ENCODE results near the gene SPOCK1.

SPOCK1 gene

GRCh38 chr5:137291436-137291835, 207.7 kb downstream of the SPOCK1 start:
- DNase-seq (ENCODE audit: low spot score): no peak

- no peak for DNase-seq (ENCODE audit: low spot score)
These were observed 208.1 kb downstream of the SPOCK1 start for GRCh38 chr5:137291031-137291430.

GRCh38 chr5:137290373-137290772, 208.8 kb downstream of the SPOCK1 start:
- no peak for DNase-seq (ENCODE audit: low spot score)

- DNase-seq (ENCODE audit: low spot score): no peak
These were observed 209.3 kb downstream of the SPOCK1 start for GRCh38 chr5:137289856-137290255.

GRCh38 chr5:137287569-137287968, 211.6 kb downstream of the SPOCK1 start:
- DNase-seq (ENCODE audit: low spot score): no peak

DNA sequence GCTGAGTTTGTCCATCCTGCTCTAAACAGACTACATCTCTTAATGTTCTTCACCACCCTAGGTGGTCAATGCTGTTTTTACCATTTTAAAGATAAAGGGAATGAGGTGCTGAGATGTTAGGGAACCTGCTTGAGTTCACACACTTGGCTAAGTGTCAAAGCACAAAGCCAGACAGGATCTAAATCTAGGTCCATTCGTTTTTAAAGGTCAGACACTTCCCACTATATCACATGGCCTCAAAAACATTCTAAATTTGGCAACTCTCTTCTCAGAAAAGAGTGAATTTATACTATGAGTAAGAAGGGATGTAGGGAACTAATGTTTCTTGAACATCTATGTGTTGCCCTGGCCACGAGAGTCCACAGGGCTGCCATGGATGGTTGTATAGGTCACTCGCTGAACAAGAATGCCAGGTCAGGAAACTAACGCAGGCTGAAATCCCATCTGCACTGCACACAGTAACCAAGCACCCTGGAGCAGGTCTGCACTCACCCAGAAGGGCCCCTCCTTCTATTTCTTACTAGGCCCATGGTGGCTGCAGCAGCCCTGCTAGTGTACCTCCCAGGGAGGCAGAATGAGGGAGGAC, 213.0 kb downstream of the SPOCK1 start:
- DNase-seq (ENCODE audit: low spot score): no peak

- no peak for DNase-seq (ENCODE audit: low spot score)
These were observed 215.3 kb downstream of the SPOCK1 start for GRCh38 chr5:137283801-137284200.

GRCh38 chr5:137282216-137282615, 216.9 kb downstream of the SPOCK1 start:
- no peak for DNase-seq (ENCODE audit: low spot score)

DNA sequence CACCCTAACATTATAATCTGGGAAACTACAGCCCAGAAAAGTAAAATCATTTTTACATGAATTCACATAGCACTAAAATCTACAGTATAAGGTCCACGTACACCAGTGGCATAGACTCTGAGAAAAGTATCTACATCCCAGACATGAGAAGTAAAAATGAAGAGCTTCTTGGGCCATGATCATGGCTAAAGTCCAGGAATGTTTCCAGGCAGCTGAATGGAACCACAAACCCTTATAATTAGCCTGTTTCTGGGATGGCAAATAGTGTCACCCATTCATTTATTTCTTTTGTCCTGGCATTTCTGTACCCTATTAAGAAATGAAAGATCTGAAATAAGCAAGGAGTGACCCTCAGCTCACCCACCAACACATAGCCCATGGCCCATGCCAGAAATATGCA, 217.9 kb downstream of the SPOCK1 start:
- no peak for DNase-seq (ENCODE audit: low spot score)

DNA sequence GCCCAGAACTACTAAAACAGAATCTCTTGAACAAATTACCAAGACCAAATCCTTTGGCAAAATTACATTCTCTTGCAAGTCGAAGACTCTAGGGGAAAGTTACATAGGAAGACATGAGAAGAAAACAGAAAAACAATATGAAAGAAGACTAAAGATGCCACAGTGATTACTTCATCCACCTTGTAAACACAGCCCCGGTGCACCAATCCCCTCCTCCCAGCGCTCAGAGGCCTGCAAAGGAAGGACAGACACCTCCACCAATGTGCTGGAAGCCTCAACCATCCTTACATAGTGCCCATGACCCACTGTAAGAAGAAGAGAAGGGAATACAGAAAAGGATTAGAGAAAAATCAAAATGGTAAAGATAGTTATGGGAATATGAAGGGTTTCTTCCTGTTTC, 218.5 kb downstream of the SPOCK1 start:
- no peak for DNase-seq (ENCODE audit: low spot score)

GRCh38 chr5:137279521-137280231, 219.4 kb downstream of the SPOCK1 start:
- no peak for DNase-seq (ENCODE audit: low spot score)

DNA sequence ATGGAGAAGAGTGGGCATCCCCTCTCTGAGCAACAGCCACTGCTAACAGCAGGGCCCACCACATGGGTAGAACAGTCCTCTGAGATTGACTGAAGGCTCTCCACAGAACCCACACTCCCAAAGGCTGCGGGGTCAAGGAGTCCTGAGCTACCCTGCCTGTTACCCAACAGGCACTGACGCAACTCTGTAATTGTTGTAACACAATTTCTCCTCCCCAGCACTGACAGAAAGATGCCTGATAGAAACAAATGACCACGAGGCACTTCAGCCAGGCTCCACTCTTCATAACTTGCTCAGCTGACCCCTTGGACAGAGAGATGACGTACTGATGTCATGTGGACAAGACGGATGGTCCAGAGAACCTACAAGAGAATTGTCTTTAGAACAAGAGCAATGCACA, 220.7 kb downstream of the SPOCK1 start:
- no peak for DNase-seq (ENCODE audit: low spot score)

DNA sequence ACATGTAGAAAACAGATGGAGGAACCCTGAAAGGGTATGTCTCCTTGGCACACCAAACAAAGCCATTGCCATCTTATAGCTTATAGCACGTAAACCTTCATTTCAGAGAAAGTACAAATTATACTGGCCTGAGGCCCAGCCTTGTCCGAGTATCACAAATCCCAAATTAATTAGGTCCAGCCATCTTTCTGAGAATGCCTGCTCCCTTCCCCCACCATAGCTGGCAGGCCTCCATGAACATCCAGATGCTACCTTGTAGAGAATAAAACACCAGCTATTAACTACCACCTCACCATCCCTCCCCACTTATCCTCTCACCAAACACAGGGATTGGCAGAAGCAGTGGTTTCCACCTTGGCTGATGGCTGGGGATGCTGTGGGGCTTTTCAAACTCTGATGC, 224.0 kb downstream of the SPOCK1 start:
- no peak for DNase-seq (ENCODE audit: low spot score)

DNA sequence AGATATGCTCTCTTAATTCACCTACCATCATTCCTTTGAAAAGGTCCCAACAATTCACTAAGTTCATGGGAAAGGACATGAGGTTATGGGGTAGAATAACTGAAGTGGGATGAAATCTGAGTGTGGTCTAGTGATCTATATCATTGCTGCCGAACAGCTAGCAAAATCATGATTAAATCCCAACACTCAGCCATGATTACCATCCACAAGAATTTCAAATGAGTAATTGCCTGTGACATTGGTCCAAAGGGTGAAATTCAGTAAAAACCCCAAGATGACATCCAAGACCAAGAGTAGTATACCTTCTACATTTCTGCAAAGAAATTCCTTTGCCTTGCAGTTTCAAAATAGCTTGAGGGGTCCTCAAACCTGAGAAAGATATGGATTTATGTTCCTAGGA, 225.6 kb downstream of the SPOCK1 start:
- no peak for DNase-seq (ENCODE audit: low spot score)

DNA sequence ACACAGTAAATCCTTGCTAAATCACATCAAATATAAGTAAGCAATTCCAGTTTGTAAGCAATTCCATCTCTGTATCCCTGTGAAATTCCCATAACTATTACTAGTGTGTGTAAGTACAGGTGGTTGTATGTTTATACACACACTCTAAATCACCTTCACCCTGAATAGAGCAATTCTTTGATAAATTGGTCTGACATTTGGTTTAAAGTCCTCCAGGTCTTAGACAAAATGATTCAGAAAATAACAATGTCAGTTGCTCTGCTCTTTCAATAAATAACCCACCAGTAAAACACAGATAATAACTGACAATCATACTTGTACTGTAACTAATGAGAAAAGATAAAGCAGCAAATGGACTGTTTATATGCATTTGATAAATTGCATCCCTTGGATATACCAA, 226.3 kb downstream of the SPOCK1 start:
- no peak for DNase-seq (ENCODE audit: low spot score)

- no peak for DNase-seq (ENCODE audit: low spot score)
These were observed 229.2 kb downstream of the SPOCK1 start for GRCh38 chr5:137269946-137270345.

GRCh38 chr5:137269274-137269673, 229.9 kb downstream of the SPOCK1 start:
- DNase-seq (ENCODE audit: low spot score): no peak

- DNase-seq (ENCODE audit: low spot score): no peak
These were observed 230.5 kb downstream of the SPOCK1 start for GRCh38 chr5:137268646-137269045.

DNA sequence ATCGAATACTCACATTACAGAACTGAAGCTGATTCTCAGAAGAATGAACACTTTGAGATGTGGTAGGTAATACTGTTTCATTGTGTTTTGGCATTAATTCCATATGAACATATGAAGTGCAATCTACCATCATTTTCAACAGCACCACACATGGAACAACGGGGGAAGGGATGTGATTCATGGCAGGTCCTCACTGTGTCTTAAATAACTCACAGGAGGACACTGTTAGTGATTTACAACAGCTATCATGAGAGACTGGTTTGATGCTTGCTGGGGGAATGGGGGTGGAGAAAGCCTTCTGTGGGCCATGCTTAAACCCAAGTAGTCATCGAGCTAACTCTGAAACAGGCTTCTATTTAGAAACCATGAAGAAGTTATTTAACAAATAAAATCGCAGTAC, 232.9 kb downstream of the SPOCK1 start:
- DNase-seq (ENCODE audit: low spot score): no peak

DNA sequence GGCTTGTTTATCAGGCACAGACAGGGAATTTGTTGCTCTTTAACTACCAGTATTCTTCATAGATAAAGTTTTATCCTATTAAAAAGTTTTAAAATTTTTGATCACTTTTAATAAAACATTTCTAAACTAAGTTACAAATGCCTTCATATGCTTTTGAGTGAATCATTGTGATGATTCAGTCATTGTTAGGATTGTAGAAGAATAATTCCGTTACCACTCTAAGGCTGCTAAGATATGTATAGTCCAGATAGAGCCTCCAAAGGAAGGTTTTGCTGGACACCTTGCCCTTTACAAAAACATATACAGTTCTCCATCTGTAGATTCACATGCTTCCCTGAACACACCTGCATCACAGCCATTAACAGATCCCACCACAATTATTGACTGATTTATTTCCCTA, 233.7 kb downstream of the SPOCK1 start:
- no peak for DNase-seq (ENCODE audit: low spot score)

GRCh38 chr5:137264573-137264972, 234.6 kb downstream of the SPOCK1 start:
- DNase-seq (ENCODE audit: low spot score): no peak

- DNase-seq (ENCODE audit: low spot score): no peak
These were observed 235.1 kb downstream of the SPOCK1 start for GRCh38 chr5:137264041-137264440.

DNA sequence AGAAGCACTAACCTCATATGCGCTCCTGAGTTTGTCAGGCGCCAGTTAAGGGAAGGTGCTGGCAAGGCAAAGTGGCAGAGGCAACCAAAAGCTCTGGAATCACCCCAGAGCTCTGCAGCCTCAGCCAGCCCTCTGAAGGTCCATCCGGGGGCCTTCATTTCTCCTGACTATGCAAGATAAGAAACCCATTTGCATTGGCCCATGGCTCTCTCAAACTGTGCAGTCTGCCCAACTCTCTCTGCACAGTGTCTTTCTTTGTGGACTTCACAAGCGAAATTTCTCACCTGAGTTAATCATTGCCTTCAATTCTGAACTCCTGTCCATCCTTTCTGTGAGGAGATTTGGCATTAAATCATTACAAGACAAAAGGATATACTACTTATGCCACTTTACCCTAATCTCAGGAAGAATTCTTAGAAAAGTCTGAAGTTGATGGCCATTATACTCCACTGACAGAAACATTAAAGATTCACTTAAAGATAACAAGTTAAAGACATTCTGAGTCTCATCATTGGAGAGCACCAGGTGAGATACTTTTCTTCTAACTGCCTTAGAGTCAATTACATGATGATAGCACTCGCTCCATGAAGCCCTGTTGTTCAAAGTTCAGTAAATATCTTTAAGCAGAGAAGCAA, 235.6 kb downstream of the SPOCK1 start:
- no peak for DNase-seq (ENCODE audit: low spot score)

DNA sequence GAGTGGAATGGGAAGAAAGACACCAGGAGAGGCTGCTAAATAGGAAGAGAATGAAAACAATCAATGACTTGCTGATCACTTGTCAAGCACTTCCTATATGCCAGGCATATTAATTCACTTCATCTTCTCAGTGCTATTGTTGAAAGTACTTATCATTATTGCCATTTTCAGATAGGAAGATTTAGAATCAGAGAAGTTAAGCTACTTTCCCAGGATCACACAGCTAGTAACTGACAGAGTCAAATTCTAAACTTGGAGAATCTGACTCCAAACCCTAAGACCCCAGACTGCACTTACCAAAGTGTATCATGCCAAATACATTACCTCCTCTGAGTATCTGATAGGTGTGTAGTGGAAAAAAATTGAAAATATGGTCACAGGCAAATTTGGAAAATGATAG, 236.3 kb downstream of the SPOCK1 start:
- no peak for DNase-seq (ENCODE audit: low spot score)

Measured in kidney capillary endothelial cell (primary cell).